Erythroblast (primary cell): ENCODE results near the gene KCNG2.

Experiments used
- GATA1 ChIP-seq: IDR thresholded peaks from 2 replicates; pipeline ENCODE4 v1.6.1; 2011; ENCODE audit warnings: low read depth, mild to moderate bottlenecking, control low read depth, low read length, moderate library complexity
- POLR2A ChIP-seq: IDR thresholded peaks from 2 replicates; pipeline ENCODE4 v1.6.1; 2011; ENCODE audit warnings: mild to moderate bottlenecking, low read length

GRCh38 chr18:79857082-79857671 lies 59.4 kb downstream of the KCNG2 start:
- no peak for TF ChIP-seq POLR2A
- no peak for TF ChIP-seq GATA1
